ENCODE measurements around the gene CDS2.

- TF ChIP-seq CTCF (IDR thresholded peaks at IDR 0.05), result no peak
- TF ChIP-seq EP300 (IDR thresholded peaks at IDR 0.05), result no peak
- no peak for TF ChIP-seq POLR2A (IDR thresholded peaks at IDR 0.05)
Observed at GRCh38 chr20:5091902-5092301, 34.9 kb upstream of the CDS2 start.

Data from ovary (tissue), 3 donors.